A673 (cell line): ENCODE measurements around the gene C4orf50.

Source experiments
- EZH2 ChIP-seq: fragments of 200-600 bp; sonication (generic); IDR thresholded peaks from 2 replicates; pipeline ENCODE4 v1.6.1; 2017; ENCODE audit warnings: borderline replicate concordance, low read depth, mild to moderate bottlenecking, mixed read lengths, antibody characterized with exemption, low read length; ENCODE audit not compliant: poor library complexity, severe bottlenecking
- TF ChIP-seq, protein P1 (sequence below): fragments of 300-800, 200-600 bp; sonication (generic); conservative IDR thresholded peaks from 2 replicates; pipeline ENCODE4 v1.5.1; 2017; ENCODE audit warnings: low read depth, mild to moderate bottlenecking, antibody characterized with exemption, low read length, moderate library complexity, mixed read lengths

GRCh38 chr4:5928844-5929420 is 89.3 kb downstream of the C4orf50 start:
- TF ChIP-seq EZH2 = no peak
- TF ChIP-seq, protein P1, sequence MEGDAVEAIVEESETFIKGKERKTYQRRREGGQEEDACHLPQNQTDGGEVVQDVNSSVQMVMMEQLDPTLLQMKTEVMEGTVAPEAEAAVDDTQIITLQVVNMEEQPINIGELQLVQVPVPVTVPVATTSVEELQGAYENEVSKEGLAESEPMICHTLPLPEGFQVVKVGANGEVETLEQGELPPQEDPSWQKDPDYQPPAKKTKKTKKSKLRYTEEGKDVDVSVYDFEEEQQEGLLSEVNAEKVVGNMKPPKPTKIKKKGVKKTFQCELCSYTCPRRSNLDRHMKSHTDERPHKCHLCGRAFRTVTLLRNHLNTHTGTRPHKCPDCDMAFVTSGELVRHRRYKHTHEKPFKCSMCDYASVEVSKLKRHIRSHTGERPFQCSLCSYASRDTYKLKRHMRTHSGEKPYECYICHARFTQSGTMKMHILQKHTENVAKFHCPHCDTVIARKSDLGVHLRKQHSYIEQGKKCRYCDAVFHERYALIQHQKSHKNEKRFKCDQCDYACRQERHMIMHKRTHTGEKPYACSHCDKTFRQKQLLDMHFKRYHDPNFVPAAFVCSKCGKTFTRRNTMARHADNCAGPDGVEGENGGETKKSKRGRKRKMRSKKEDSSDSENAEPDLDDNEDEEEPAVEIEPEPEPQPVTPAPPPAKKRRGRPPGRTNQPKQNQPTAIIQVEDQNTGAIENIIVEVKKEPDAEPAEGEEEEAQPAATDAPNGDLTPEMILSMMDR = no peak
